Endothelial cell of umbilical vein (primary cell): ENCODE data around the gene WWC1. TPM values are rescaled to one million over a fixed set of nuclear protein-coding genes. Genes with fewer than 3 reads are reported as not detected.

ENCODE experiments used
- BruUV-seq: library from RNA; stranded (reverse); fragments of 400-500 nt; replicated peaks from 2 replicates; lab custom pipeline; 2021; lab: Mats Ljungman, UMichigan
- CTCF ChIA-PET: fragments of 300-600, 350-600 bp; sonication (Branson Sonifier 250); formaldehyde crosslinking; loops from one replicate; lab custom pipeline; 2021; ENCODE audit warnings: antibody characterized with exemption, inconsistent platforms; lab: Charles Lee
- POLR2A ChIA-PET: fragments of 300-600, 350-600 bp; sonication (Branson Sonifier 250); formaldehyde crosslinking; loops from one replicate; lab custom pipeline; 2021; ENCODE audit warnings: antibody characterized with exemption, inconsistent platforms; lab: Charles Lee
- DNase-seq: peaks from one replicate; pipeline ENCODE4 v3.0.0-alpha.2; 2011; ENCODE audit warnings: low read depth, low spot score
- FAIRE-seq: peaks from 2 replicates; lab custom pipeline; 2011; peaks lifted over from hg19 to GRCh38; lab: Jason Lieb, UNC
- H2AFZ ChIP-seq: 2 replicates; pipeline ENCODE4 v1.6.0; 2012; ENCODE audit warnings: low read depth, low read length, control low read depth, inconsistent platforms
- H3K27ac ChIP-seq: 2 replicates; pipeline ENCODE4 v1.5.1; 2011; ENCODE audit warnings: low read depth, mild to moderate bottlenecking, control low read depth, low read length, moderate library complexity; ENCODE audit not compliant: insufficient read depth
- H3K27me3 ChIP-seq, 2 experiments: 2 replicates each; pipeline versions ENCODE4 v1.6.0 to v1.6.1; 2011; ENCODE audit warnings: low read length in 2 of 2, mixed read lengths in 1 of 2; ENCODE audit not compliant: control insufficient read depth in 2 of 2, insufficient read depth in 2 of 2
- H3K36me3 ChIP-seq, 2 experiments: 2 replicates in 1 of 2; 3 replicates in 1 of 2; pipeline ENCODE4 v1.5.1; 2011; ENCODE audit warnings: low read length in 2 of 2, mild to moderate bottlenecking in 1 of 2, moderate library complexity in 1 of 2; ENCODE audit not compliant: control insufficient read depth in 2 of 2, insufficient read depth in 2 of 2; ENCODE audit errors: extremely low read depth in 1 of 2
- H3K4me1 ChIP-seq: 3 replicates; pipeline ENCODE4 v1.5.1; 2011; ENCODE audit warnings: mild to moderate bottlenecking, low read length; ENCODE audit not compliant: control insufficient read depth, insufficient read depth; ENCODE audit errors: extremely low read depth
- H3K4me2 ChIP-seq: 2 replicates; pipeline ENCODE4 v1.6.1; 2011; ENCODE audit warnings: low read length, control low read depth, mixed read lengths; ENCODE audit not compliant: insufficient read depth
- H3K4me3 ChIP-seq, 3 experiments: fragments of 200-600 bp in 1 of 3; sonication (generic), shearing (Covaris generic) in 1 of 3; replicated peaks in 1 of 3; 2 replicates each; pipeline ENCODE4 v1.5.1; 2011 to 2016; ENCODE audit warnings: control low read depth in 3 of 3, low read length in 3 of 3, mild to moderate bottlenecking in 2 of 3, inconsistent platforms in 1 of 3, low read depth in 1 of 3, moderate library complexity in 1 of 3; ENCODE audit not compliant: insufficient read depth in 1 of 3
- H3K79me2 ChIP-seq: 2 replicates; pipeline ENCODE4 v1.6.0; 2012; ENCODE audit warnings: low read length, inconsistent platforms; ENCODE audit not compliant: control insufficient read depth, insufficient read depth
- H3K9ac ChIP-seq: replicated peaks from 2 replicates; pipeline ENCODE3; 2011; ENCODE audit warnings: low read length, control low read depth; ENCODE audit not compliant: insufficient read depth; ENCODE audit errors: extremely low read depth
- H3K9me1 ChIP-seq: replicated peaks from 3 replicates; pipeline ENCODE4 v1.6.0; 2011; ENCODE audit warnings: mild to moderate bottlenecking, low read length; ENCODE audit not compliant: control insufficient read depth, insufficient read depth; ENCODE audit errors: extremely low read depth
- H3K9me3 ChIP-seq: replicated peaks from 2 replicates; pipeline ENCODE4 v1.5.1; 2012; ENCODE audit warnings: low read length, inconsistent platforms; ENCODE audit not compliant: control insufficient read depth, insufficient read depth
- H4K20me1 ChIP-seq: replicated peaks from 2 replicates; pipeline ENCODE3; 2011; ENCODE audit warnings: mild to moderate bottlenecking, low read length; ENCODE audit not compliant: control insufficient read depth, insufficient read depth; ENCODE audit errors: extremely low read depth
- CTCF ChIP-seq, 2 donors: IDR thresholded peaks; 1 replicate in 1 of 2; 2 replicates in 1 of 2; pipeline ENCODE4 v1.5.1; 2011; ENCODE audit warnings: low read length in 2 of 2, mild to moderate bottlenecking in 2 of 2, moderate library complexity in 2 of 2, control low read depth in 1 of 2, inconsistent platforms in 1 of 2, low read depth in 1 of 2; ENCODE audit not compliant: insufficient read depth in 1 of 2; ENCODE audit errors: extremely low read depth in 1 of 2
- EZH2 ChIP-seq: IDR thresholded peaks from 2 replicates; pipeline ENCODE4 v1.6.1; 2012; ENCODE audit warnings: borderline replicate concordance, low read depth, mild to moderate bottlenecking, moderate library complexity, low read length, inconsistent platforms; ENCODE audit not compliant: severe bottlenecking
- FOS ChIP-seq: IDR thresholded peaks from 2 replicates; pipeline ENCODE4 v1.6.1; 2011; ENCODE audit warnings: mild to moderate bottlenecking, low read length, moderate library complexity, borderline replicate concordance; ENCODE audit not compliant: insufficient read depth
- GATA2 ChIP-seq: IDR thresholded peaks from 2 replicates; pipeline ENCODE4 v1.7.0; 2011; ENCODE audit warnings: low read depth, mild to moderate bottlenecking, moderate library complexity, mixed read lengths, low read length; ENCODE audit not compliant: insufficient read length, insufficient read depth
- JUN ChIP-seq: IDR thresholded peaks from 2 replicates; pipeline ENCODE4 v1.6.1; 2011; ENCODE audit warnings: borderline replicate concordance, low read depth; ENCODE audit not compliant: insufficient read length, insufficient read depth
- MAX ChIP-seq: IDR thresholded peaks from 2 replicates; pipeline ENCODE4 v1.6.1; 2011; ENCODE audit not compliant: insufficient read depth, insufficient read length
- MYC ChIP-seq: IDR thresholded peaks from one replicate; pipeline ENCODE4 v1.6.1; 2011; ENCODE audit warnings: mild to moderate bottlenecking, low read depth, low read length
- POLR2A ChIP-seq: IDR thresholded peaks from 2 replicates; pipeline ENCODE4 v1.6.1; 2012; ENCODE audit warnings: low read depth, mild to moderate bottlenecking, control low read depth, low read length
- POLR2AphosphoS5 ChIP-seq: IDR thresholded peaks from 2 replicates; pipeline ENCODE4 v1.6.1; 2012; ENCODE audit warnings: low read depth, mild to moderate bottlenecking, control low read depth, low read length, moderate library complexity; ENCODE audit not compliant: insufficient read depth
- dilution Hi-C: fragments of 300-500 bp; cut with MboI; formaldehyde crosslinking; loops from one replicate; pipeline ENCODE4 v1.15.0; 2019; ENCODE audit warnings: low sequenced_read_pairs; ENCODE audit not compliant: extremely low pct_ligation_motif_present
- intact Hi-C: fragments of 100-400 bp; cut with micrococcal nuclease; formaldehyde crosslinking; loops from one replicate; pipeline ENCODE4 v1.10.0; 2022
- polyA plus RNA-seq, 4 experiments: library from polyadenylated mRNA; depleted of rRNA in 3 of 4; stranded (reverse) in 3 of 4; unstranded in 1 of 4; fragments of >200 nt; gene quantifications; 2 replicates each; pipeline versions ENCODE4 v1.2.1 to v1.2.3, GENCODE V29; 2011 to 2012; ENCODE audit warnings: missing spikeins in 1 of 4
- total RNA-seq: library from RNA; stranded (reverse); gene quantifications from 2 replicates; pipeline ENCODE4 v1.2.3, GENCODE V29; 2021

Gene WWC1
- total and polyA plus RNA-seq, 2 donors (not counting 3 experiments of a cell fraction or from before 2014, with no cell fraction given), result 0.03 to 0.91 TPM

DNA sequence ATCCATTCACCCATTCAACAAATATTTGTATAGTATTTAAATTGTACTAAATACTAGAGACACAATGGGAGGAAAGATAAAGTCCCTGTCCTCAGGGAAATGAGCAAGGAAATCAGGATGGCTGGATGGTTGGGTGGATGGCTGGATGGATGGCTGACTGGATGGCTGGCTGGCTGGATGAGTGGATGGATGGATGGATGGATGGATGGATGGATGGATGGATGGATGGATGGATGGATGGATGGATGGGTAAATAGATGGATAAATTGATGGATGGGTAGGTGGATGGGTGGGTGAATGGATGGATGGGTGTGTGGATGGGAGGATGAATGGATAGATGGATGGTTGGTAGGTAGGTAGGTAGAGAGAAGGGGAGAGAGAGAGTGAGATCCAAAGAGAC, 41.5 kb upstream of the WWC1 start:
- no peaks in the 10 kb centered on the region for H3K27me3 ChIP-seq
- dilution Hi-C loops, result no loop called here
- no peak overlapping the region for H3K4me2 ChIP-seq
- no peak overlapping the region for H3K27ac ChIP-seq
- TF ChIP-seq JUN (no peak), FOS (no peak), POLR2A (no peak), GATA2 (no peak), CTCF (IDR thresholded peaks at IDR 0.05; ENCODE audit: extremely low read depth in 1 of 2, insufficient read depth in 1 of 2, low read depth in 1 of 2, low read length in 2 of 2) (no peak), MYC (no peak), EZH2 (no peak), POLR2AphosphoS5 (no peak), MAX (no peak)
- ChIA-PET CTCF (no interaction called here), POLR2A (no interaction called here)
- H3K9ac ChIP-seq, result no peak overlapping the region
- no peak overlapping the region for H3K4me3 ChIP-seq
- no peaks in the 10 kb centered on the region for H3K36me3 ChIP-seq
- no peak overlapping the region for H2AFZ ChIP-seq
- H3K4me1 ChIP-seq, result no peaks in the 10 kb centered on the region
- H4K20me1 ChIP-seq, result no peaks in the 10 kb centered on the region
- intact Hi-C loops, result no loop called here
- no peaks in the 10 kb centered on the region for H3K79me2 ChIP-seq
- no peaks in the 10 kb centered on the region for H3K9me3 ChIP-seq
- DNase-seq (no peak), FAIRE-seq (no peak)
- BruUV-seq, result no TSS peak
- no peaks in the 10 kb centered on the region for H3K9me1 ChIP-seq
